HG03565 (cell line): ENCODE results near the gene MEF2D.

ENCODE experiments used
- ATAC-seq: cut with Tn5 transposase; IDR thresholded peaks from one replicate; pipeline ENCODE4 v1.9.1; 2021; ENCODE audit warnings: mild to moderate bottlenecking, moderate library complexity; ENCODE audit not compliant: unreplicated experiment

MEF2D gene

GRCh38 chr1:156448134-156448967 lies 52.2 kb downstream of the MEF2D start:
- ATAC-seq = no peak

- ATAC-seq = no peak
Measured at GRCh38 chr1:156445789-156446263, 54.7 kb downstream of the MEF2D start.

GRCh38 chr1:156444407-156445001 lies 56.1 kb downstream of the MEF2D start:
- no peak for ATAC-seq

GRCh38 chr1:156443286-156443685 lies 57.3 kb downstream of the MEF2D start:
- no peak for ATAC-seq

GRCh38 chr1:156440654-156441437 lies 59.7 kb downstream of the MEF2D start:
- ATAC-seq = no peak

- no peak for ATAC-seq
Measured at GRCh38 chr1:156439777-156440183, 60.8 kb downstream of the MEF2D start.

GRCh38 chr1:156439036-156439776 lies 61.4 kb downstream of the MEF2D start:
- no peak for ATAC-seq

- ATAC-seq = no peak
Measured at GRCh38 chr1:156438278-156438987, 62.1 kb downstream of the MEF2D start.

- no peak for ATAC-seq
Measured at GRCh38 chr1:156437037-156437867, 63.3 kb downstream of the MEF2D start.

- no peak for ATAC-seq
Measured at GRCh38 chr1:156436141-156437036, 64.2 kb downstream of the MEF2D start.

DNA sequence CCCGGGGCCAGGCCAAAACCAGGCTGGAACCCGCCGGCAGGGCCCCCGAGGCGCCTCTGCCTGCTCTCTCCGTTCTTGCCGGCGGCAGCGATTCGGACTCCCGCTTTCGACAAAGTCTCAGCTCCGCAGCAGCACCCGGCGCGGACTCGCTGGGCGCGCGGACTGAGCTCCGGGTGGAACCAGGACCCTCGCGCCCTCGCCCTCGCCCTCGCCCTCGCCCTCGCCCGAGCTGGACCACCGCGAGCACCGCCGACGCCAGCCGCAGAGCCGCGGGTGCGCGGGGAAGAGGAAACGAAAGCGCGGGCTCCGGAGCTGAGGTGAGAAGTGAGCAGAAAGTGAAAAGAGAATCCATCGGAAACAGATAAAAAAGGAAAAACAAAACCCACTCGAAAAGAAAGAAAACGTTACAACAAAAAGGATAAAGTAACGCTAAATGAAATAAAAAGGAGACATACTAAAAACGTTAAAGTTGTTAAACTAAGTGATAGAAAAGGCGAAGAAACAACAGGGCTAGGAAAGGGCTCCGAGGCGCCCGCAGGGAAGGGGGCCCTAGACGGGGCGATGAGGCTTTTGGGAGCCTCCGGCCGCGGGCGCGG lies 64.9 kb downstream of the MEF2D start:
- no peak for ATAC-seq

DNA sequence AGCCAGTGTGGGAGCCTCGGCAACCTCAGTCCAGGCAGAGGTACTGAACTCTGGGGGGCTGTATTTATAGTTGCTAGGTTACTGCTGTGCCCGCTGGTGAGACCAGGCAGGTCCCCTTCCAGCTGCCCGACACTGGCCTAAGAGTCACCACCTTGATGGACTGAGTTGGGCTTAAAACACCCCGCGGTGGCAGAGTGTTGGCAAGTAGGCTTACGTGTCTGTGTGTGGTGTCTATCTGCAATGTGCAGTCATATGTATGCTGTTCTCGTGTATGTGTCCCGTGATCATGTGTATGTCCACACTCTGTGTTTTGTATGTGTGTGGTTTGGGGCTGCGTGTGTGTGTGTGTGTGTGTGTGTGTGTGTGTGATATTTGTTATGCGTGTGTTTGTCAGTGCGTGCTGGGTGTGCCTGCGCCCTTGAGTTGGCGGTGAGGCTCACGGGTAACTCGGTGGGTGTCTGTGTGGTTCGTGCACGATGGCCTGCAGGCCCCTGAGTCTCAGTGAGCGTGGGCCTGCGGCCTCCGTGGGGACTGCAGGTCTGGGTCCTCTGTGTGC lies 65.5 kb downstream of the MEF2D start:
- ATAC-seq = no peak

GRCh38 chr1:156433602-156434001 lies 67.0 kb downstream of the MEF2D start:
- no peak for ATAC-seq

- no peak for ATAC-seq
Measured at GRCh38 chr1:156433032-156433431, 67.5 kb downstream of the MEF2D start.

DNA sequence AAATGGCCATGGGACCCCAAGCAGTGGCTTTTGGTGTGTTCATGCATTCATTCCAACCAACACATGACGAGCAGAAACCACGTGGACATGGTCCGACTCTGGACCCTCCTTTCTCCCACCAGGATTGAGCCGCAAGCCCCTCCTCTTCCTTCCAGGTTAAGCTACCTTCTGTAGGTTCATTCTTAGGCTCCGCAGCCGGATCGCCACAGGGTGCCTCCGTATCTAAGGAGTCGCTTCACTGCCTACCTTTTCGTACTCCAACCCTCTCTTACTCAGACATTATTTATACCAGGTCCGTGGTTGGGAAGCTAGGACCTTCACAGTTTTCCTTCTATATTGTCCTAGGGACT lies 67.9 kb downstream of the MEF2D start:
- no peak for ATAC-seq

DNA sequence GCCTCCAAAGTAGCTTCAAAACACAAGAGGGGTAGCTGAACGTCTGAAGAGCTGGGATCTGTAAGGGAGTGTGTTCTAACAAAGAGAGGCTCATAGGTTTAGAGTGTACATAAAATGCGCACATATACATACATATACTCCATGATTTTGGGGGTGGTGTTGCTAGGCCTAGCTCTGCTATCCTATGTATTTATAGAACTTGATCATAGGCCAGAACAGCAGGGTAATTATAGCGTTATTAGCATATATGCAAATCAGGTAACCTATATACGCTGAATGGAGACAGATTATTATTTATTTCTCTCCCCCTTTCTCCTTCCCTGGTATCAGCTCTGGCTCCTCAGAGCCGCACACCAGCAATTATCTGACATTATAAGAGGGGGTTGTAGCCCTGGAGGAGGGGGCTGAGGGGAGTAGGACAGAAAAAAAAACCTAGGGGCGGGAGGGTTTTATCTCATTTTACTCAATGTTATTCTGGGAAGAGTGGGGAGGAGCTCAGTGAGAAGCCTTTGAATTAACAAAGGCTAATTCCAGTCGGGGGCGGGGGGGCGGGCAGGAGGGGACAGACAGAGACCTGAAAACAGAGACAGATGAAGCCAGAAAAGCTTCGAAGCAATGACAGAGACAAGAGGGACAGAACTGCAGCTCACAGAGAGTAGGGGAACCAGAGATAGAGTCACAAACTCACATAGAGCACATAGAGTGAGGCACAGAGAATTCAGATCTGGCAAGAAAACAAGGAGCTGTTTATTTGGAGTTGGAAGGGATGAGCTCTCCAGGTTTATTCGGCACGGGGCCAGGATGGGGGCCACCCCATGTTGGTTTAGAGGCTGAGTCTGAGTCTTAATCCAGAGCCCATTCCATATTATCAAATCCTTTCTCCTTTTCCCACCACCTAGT lies 68.6 kb downstream of the MEF2D start:
- no peak for ATAC-seq

GRCh38 chr1:156431366-156431765 lies 69.2 kb downstream of the MEF2D start:
- ATAC-seq = no peak
